IMR-90 (cell line): ENCODE results near the gene BAIAP2. TPM values are rescaled to one million over a fixed set of nuclear protein-coding genes. Genes with fewer than 3 reads are reported as not detected.

ENCODE experiments used
- ATAC-seq: fragments of 200-7000 bp; cut with Tn5 transposase; 2 replicates; pipeline ENCODE4 v1.9.1; 2020; ENCODE audit warnings: low read depth, mild to moderate bottlenecking, moderate library complexity
- BruUV-seq: library from RNA; stranded (reverse); fragments of 400-500 nt; replicated peaks from 2 replicates; lab custom pipeline; 2021; lab: Mats Ljungman, UMichigan
- CTCF ChIA-PET: fragments of 300-600 bp; formaldehyde crosslinking; extraction: SDS; loops from one replicate; lab custom pipeline; 2021; ENCODE audit warnings: antibody characterized with exemption; lab: Yijun Ruan, JAX
- POLR2A ChIA-PET: fragments of 300-600 bp; sonication (Branson Sonifier 250); formaldehyde crosslinking; loops from one replicate; lab custom pipeline; 2022; ENCODE audit warnings: antibody characterized with exemption; ENCODE audit not compliant: unreplicated experiment; lab: Charles Lee
- DNase-seq: peaks from one replicate; pipeline ENCODE4 v3.0.0; 2013
- H2AFZ ChIP-seq: replicated peaks from 2 replicates; pipeline ENCODE3; 2013; ENCODE audit warnings: low read length, mild to moderate bottlenecking; ENCODE audit not compliant: poor library complexity
- H2AK5ac ChIP-seq: 2 replicates; pipeline ENCODE4 v1.6.1; 2013; ENCODE audit warnings: low read depth, low read length, inconsistent platforms
- H2AK9ac ChIP-seq: replicated peaks from 2 replicates; pipeline ENCODE3; 2013; ENCODE audit warnings: mild to moderate bottlenecking, low read depth, low read length, moderate library complexity; ENCODE audit not compliant: poor library complexity
- H2BK120ac ChIP-seq: 2 replicates; pipeline ENCODE4 v1.6.1; 2013; ENCODE audit warnings: low read depth, low read length, inconsistent platforms
- H2BK15ac ChIP-seq: 3 replicates; pipeline ENCODE4 v1.6.1; 2013; ENCODE audit warnings: low read depth, low read length, inconsistent platforms
- H2BK20ac ChIP-seq: 2 replicates; pipeline ENCODE4 v1.6.1; 2013; ENCODE audit warnings: low read depth, mild to moderate bottlenecking, inconsistent platforms, low read length, moderate library complexity
- H2BK5ac ChIP-seq: 2 replicates; pipeline ENCODE4 v1.6.1; 2013; ENCODE audit warnings: mild to moderate bottlenecking, low read depth, low read length, inconsistent platforms; ENCODE audit not compliant: poor library complexity, severe bottlenecking
- H3K14ac ChIP-seq: replicated peaks from 2 replicates; pipeline ENCODE4 v1.6.1; 2013; ENCODE audit warnings: low read depth, low read length, inconsistent platforms
- H3K18ac ChIP-seq: 2 replicates; pipeline ENCODE4 v1.6.1; 2013; ENCODE audit warnings: low read depth, low read length, control low read depth
- H3K23ac ChIP-seq: 2 replicates; pipeline ENCODE4 v1.6.1; 2013; ENCODE audit warnings: low read depth, low read length, inconsistent platforms
- H3K27ac ChIP-seq: 2 replicates; pipeline ENCODE4 v1.5.1; 2013; ENCODE audit warnings: mild to moderate bottlenecking, control low read depth, low read length; ENCODE audit not compliant: insufficient read depth
- H3K27me3 ChIP-seq: 2 replicates; pipeline ENCODE4 v1.6.1; 2013; ENCODE audit warnings: low read length; ENCODE audit not compliant: control insufficient read depth, insufficient read depth
- H3K36me3 ChIP-seq: 2 replicates; pipeline ENCODE4 v1.6.1; 2013; ENCODE audit warnings: low read length, mixed read lengths; ENCODE audit not compliant: control insufficient read depth, insufficient read depth
- H3K4ac ChIP-seq: 2 replicates; pipeline ENCODE4 v1.6.1; 2013; ENCODE audit warnings: low read depth, low read length, inconsistent platforms
- H3K4me1 ChIP-seq: 2 replicates; pipeline ENCODE4 v1.6.1; 2013; ENCODE audit warnings: low read length, mixed read lengths; ENCODE audit not compliant: control insufficient read depth, insufficient read depth
- H3K4me2 ChIP-seq: 2 replicates; pipeline ENCODE4 v1.6.1; 2013; ENCODE audit warnings: low read depth, mild to moderate bottlenecking, control low read depth, low read length, moderate library complexity
- H3K4me3 ChIP-seq: 2 replicates; pipeline ENCODE4 v1.5.1; 2013; ENCODE audit warnings: low read depth, mild to moderate bottlenecking, control low read depth, low read length, moderate library complexity; ENCODE audit not compliant: insufficient read depth
- H3K56ac ChIP-seq: 2 replicates; pipeline ENCODE4 v1.6.1; 2013; ENCODE audit warnings: low read length, inconsistent platforms; ENCODE audit not compliant: insufficient read depth; ENCODE audit errors: extremely low read depth
- H3K79me1 ChIP-seq, 2 experiments: 2 replicates each; pipeline ENCODE4 v1.6.1; 2013; ENCODE audit warnings: low read length in 2 of 2, inconsistent platforms in 1 of 2, low read depth in 1 of 2
- H3K9ac ChIP-seq: 2 replicates; pipeline ENCODE4 v1.6.1; 2013; ENCODE audit warnings: low read depth, low read length, control low read depth
- H3K9me1 ChIP-seq: 2 replicates; pipeline ENCODE4 v1.6.1; 2013; ENCODE audit warnings: low read length, inconsistent platforms; ENCODE audit not compliant: insufficient read depth
- H3K9me3 ChIP-seq: 2 replicates; pipeline ENCODE4 v1.6.1; 2013; ENCODE audit warnings: low read length; ENCODE audit not compliant: control insufficient read depth, insufficient read depth
- H4K20me1 ChIP-seq: 2 replicates; pipeline ENCODE4 v1.6.1; 2013; ENCODE audit warnings: low read length, inconsistent platforms; ENCODE audit not compliant: insufficient read depth
- H4K5ac ChIP-seq: 2 replicates; pipeline ENCODE4 v1.6.1; 2013; ENCODE audit warnings: mild to moderate bottlenecking, low read depth, low read length, control low read depth
- H4K8ac ChIP-seq, 2 experiments: 2 replicates each; pipeline ENCODE4 v1.6.1; 2013; ENCODE audit warnings: low read depth in 2 of 2, low read length in 2 of 2, control low read depth in 1 of 2, inconsistent platforms in 1 of 2
- H4K91ac ChIP-seq: 2 replicates; pipeline ENCODE4 v1.6.1; 2013; ENCODE audit warnings: low read depth, low read length, inconsistent platforms; ENCODE audit not compliant: insufficient read depth
- BHLHE40 ChIP-seq: fragments of 150-350 bp; IDR thresholded peaks from 2 replicates; pipeline ENCODE4 v1.6.1; 2016; ENCODE audit warnings: mild to moderate bottlenecking, low read depth, low read length
- CEBPB ChIP-seq: IDR thresholded peaks from 2 replicates; pipeline ENCODE4 v1.6.1; 2012; ENCODE audit warnings: low read depth, low read length, improper control_type of control experiment
- CHD1 ChIP-seq: IDR thresholded peaks from 2 replicates; pipeline ENCODE4 v1.6.1; 2012; ENCODE audit warnings: low read depth, low read length, improper control_type of control experiment
- CTCF ChIP-seq: conservative IDR thresholded peaks from 2 replicates; pipeline ENCODE4 v1.5.1; 2012; ENCODE audit warnings: mild to moderate bottlenecking, low read depth, low read length, improper control_type of control experiment
- ELK1 ChIP-seq: fragments of 150-350 bp; IDR thresholded peaks from 2 replicates; pipeline ENCODE4 v1.6.1; 2016; ENCODE audit warnings: low read depth, mild to moderate bottlenecking, low read length, moderate library complexity, borderline replicate concordance
- FOS ChIP-seq: fragments of 150-350 bp; IDR thresholded peaks from 2 replicates; pipeline ENCODE4 v1.6.1; 2016; ENCODE audit warnings: low read depth, low read length
- MAFK ChIP-seq: IDR thresholded peaks from 2 replicates; pipeline ENCODE4 v1.6.1; 2012; ENCODE audit warnings: low read depth, low read length, improper control_type of control experiment
- MAZ ChIP-seq: IDR thresholded peaks from 2 replicates; pipeline ENCODE4 v1.6.1; 2012; ENCODE audit warnings: low read depth, mild to moderate bottlenecking, low read length, improper control_type of control experiment, moderate library complexity, borderline replicate concordance
- MXI1 ChIP-seq: IDR thresholded peaks from 2 replicates; pipeline ENCODE4 v1.6.1; 2012; ENCODE audit warnings: low read depth, mild to moderate bottlenecking, low read length, moderate library complexity, borderline replicate concordance
- NFE2L2 ChIP-seq: fragments of 150-350 bp; IDR thresholded peaks from 2 replicates; pipeline ENCODE4 v1.6.1; 2016; ENCODE audit warnings: low read depth, mild to moderate bottlenecking, low read length
- POLR2A ChIP-seq: IDR thresholded peaks from 2 replicates; pipeline ENCODE4 v1.6.1; 2012; ENCODE audit warnings: mild to moderate bottlenecking, low read depth, low read length
- RAD21 ChIP-seq: IDR thresholded peaks from 2 replicates; pipeline ENCODE4 v1.6.1; 2012; ENCODE audit warnings: low read length, improper control_type of control experiment
- RCOR1 ChIP-seq: IDR thresholded peaks from 2 replicates; pipeline ENCODE4 v1.6.1; 2012; ENCODE audit warnings: mild to moderate bottlenecking, low read length, improper control_type of control experiment; ENCODE audit not compliant: insufficient replicate concordance
- RFX5 ChIP-seq: IDR thresholded peaks from 2 replicates; pipeline ENCODE4 v1.8.0; 2012; ENCODE audit warnings: low read depth, mild to moderate bottlenecking, low read length, moderate library complexity
- SMC3 ChIP-seq: fragments of 150-350 bp; IDR thresholded peaks from 2 replicates; pipeline ENCODE4 v1.6.1; 2016; ENCODE audit warnings: low read depth, mild to moderate bottlenecking, antibody characterized with exemption, low read length, moderate library complexity
- USF2 ChIP-seq: fragments of 150-350 bp; IDR thresholded peaks from 2 replicates; pipeline ENCODE4 v1.6.1; 2017; ENCODE audit warnings: mild to moderate bottlenecking, antibody characterized with exemption, low read length, low read depth
- WGBS, 2 experiments: methylation state at CpG; one replicate each; pipeline versions ENCODE4 v1.1.5 to v1.1.7; 2013; ENCODE audit warnings: missing lambda C conversion rate in 2 of 2; ENCODE audit not compliant: insufficient read length in 1 of 2; ENCODE audit errors: extremely low coverage in 2 of 2; 5-methylcytosine and 5-hydroxymethylcytosine counted together
- dilution Hi-C: fragments of 300-500 bp; cut with HindIII; formaldehyde crosslinking; loops from one replicate; pipeline ENCODE4 v1.14.3; 2018; ENCODE audit warnings: low sequenced_read_pairs; ENCODE audit not compliant: unreplicated experiment
- in situ Hi-C: fragments of 300-500 bp; cut with MboI; formaldehyde crosslinking; loops from 3 replicates; pipeline ENCODE4 v1.14.3; 2019; ENCODE audit warnings: low sequenced_read_pairs, inconsistent platforms, mixed read lengths
- intact Hi-C: fragments of 100-400 bp; cut with micrococcal nuclease; formaldehyde crosslinking; loops from 2 replicates; pipeline ENCODE4 v1.10.0; 2022
- polyA plus RNA-seq, 3 experiments: library from polyadenylated mRNA; depleted of rRNA; stranded (reverse); fragments of >200 nt; gene quantifications; 2 replicates each; pipeline ENCODE4 v1.2.3, GENCODE V29; 2012; ENCODE audit warnings: low replicate concordance in 1 of 3
- total RNA-seq: library from RNA; depleted of rRNA; stranded (reverse); fragments of >200 nt; gene quantifications from 2 replicates; pipeline ENCODE4 v1.2.3, GENCODE V29; 2012

The BAIAP2 gene
- total and polyA plus RNA-seq, 2 of the 4 experiments (the other 2 are of a cell fraction): 18.3 to 32.6 TPM

GRCh38 chr17:81044428-81044763 lies 9.4 kb downstream of the BAIAP2 start:
- Histone ChIP-seq H2BK15ac (no peak overlapping the region; the same call in 2 of the 3 replicates), H3K9me3 (no peaks in the 10 kb centered on the region), H3K4me3 (no peak overlapping the region), H3K9me1 (peaks cover 29% of the 10 kb centered on the region), H3K23ac (no peak overlapping the region), H3K36me3 (no peaks in the 10 kb centered on the region), H3K56ac (no peak overlapping the region), H3K27me3 (no peaks in the 10 kb centered on the region), H3K4me1 (peaks cover 22% of the 10 kb centered on the region), H2BK5ac (no peak overlapping the region), H3K4ac (peak overlapping the region; percentile 76), H2AK5ac (peak overlapping the region; percentile 59; the same call in 1 of the 2 replicates), H3K14ac (peak overlapping the region; percentile 15), H2BK120ac (no peak overlapping the region), H4K91ac (no peak overlapping the region), H3K18ac (no peak overlapping the region), H2AK9ac (peak overlapping the region; percentile 80), H3K4me2 (no peak overlapping the region; the same call in 1 of the 2 replicates), H4K5ac (no peak overlapping the region), H4K20me1 (peaks cover 32% of the 10 kb centered on the region), H2AFZ (peak overlapping the region; percentile 88), H4K8ac (peak overlapping the region; percentile 6 to 78; a peak in 2 of 4 replicates), H2BK20ac (0 out of 2 replicates have a peak overlapping the region, but pooled peaks have one; percentile 13), H3K27ac (no peak overlapping the region), H3K79me1 (peaks cover 3 to 68% of the 10 kb centered on the region in 2 experiments), H3K9ac (no peak overlapping the region)
- dilution Hi-C loops (no loop called here), in situ Hi-C loops (no loop called here), intact Hi-C loops (no loop called here)
- no peak for DNase-seq
- no TSS peak for BruUV-seq
- no peak for TF ChIP-seq CHD1
- TF ChIP-seq CTCF: no peak
- no peak for TF ChIP-seq RFX5
- TF ChIP-seq MAZ: no peak
- TF ChIP-seq USF2: no peak
- TF ChIP-seq FOS: no peak
- no peak for TF ChIP-seq POLR2A
- no peak for TF ChIP-seq SMC3
- no peak for TF ChIP-seq ELK1
- no peak for TF ChIP-seq CEBPB
- no peak for TF ChIP-seq MXI1
- no peak for TF ChIP-seq BHLHE40
- no peak for TF ChIP-seq RCOR1
- TF ChIP-seq NFE2L2: no peak
- TF ChIP-seq RAD21: no peak
- TF ChIP-seq MAFK: no peak
- no peak for ATAC-seq
- POLR2A ChIA-PET: no interaction called here
- CTCF ChIA-PET: no interaction called here
- WGBS, 2 experiments: 64% methylated on average over 11 of the region's 14 CpGs; no CpG with 5 or more reads in 1 of the 2 experiments
